Muscle layer of colon (tissue), 2 donors: ENCODE measurements around the gene C9orf43.
"Not testable (repeated sequence)": the region's sequence is repeated elsewhere in the genome, so short reads cannot be mapped to it uniquely, and the experiment has no call there.

Source experiments
- H3K27ac ChIP-seq: one replicate; pipeline ENCODE4 v1.7.0; 2013; ENCODE audit warnings: low read depth, mild to moderate bottlenecking, low read length, moderate library complexity
- H3K27me3 ChIP-seq, 2 donors: one replicate each; pipeline ENCODE4 v1.7.0; 2013; ENCODE audit warnings: low read length in 2 of 2, mild to moderate bottlenecking in 2 of 2; ENCODE audit not compliant: insufficient read depth in 2 of 2, control insufficient read depth in 1 of 2
- H3K36me3 ChIP-seq: one replicate; pipeline ENCODE4 v1.7.0; 2013; ENCODE audit warnings: mild to moderate bottlenecking, low read length; ENCODE audit not compliant: insufficient read depth
- H3K4me1 ChIP-seq: one replicate; pipeline ENCODE4 v1.7.0; 2013; ENCODE audit warnings: mild to moderate bottlenecking, low read length; ENCODE audit not compliant: insufficient read depth
- H3K4me3 ChIP-seq, 2 donors: one replicate each; pipeline ENCODE4 v1.7.0; 2013; ENCODE audit warnings: low read length in 2 of 2, low read depth in 1 of 2, mild to moderate bottlenecking in 1 of 2, moderate library complexity in 1 of 2
- H3K9ac ChIP-seq: one replicate; pipeline ENCODE4 v1.7.0; 2013; ENCODE audit warnings: low read length
- H3K9me3 ChIP-seq: one replicate; pipeline ENCODE4 v1.7.0; 2013; ENCODE audit warnings: mild to moderate bottlenecking, low read length
- donor health status: abdominal sarcoma.
- donor health status: Adenocarcinoma of cecum.

C9orf43 gene

GRCh38 chr9:113401027-113401792 lies 9.3 kb upstream of the C9orf43 start, which contains the start of gene ALAD:
TSS of gene ALAD (minus strand) at chr9:113401284. CDS start at chr9:113393559, 7,725 bp downstream.
- Histone ChIP-seq H3K9ac (peak within 1 kb of the TSS; percentile 81), H3K27ac (peak within 1 kb of the TSS; percentile 74), H3K4me1 (peaks cover 17% of the 10 kb centered on the region)

GRCh38 chr9:113403646-113404045 lies 6.9 kb upstream of the C9orf43 start:
- H3K9ac ChIP-seq = no peak overlapping the region
- H3K4me3 ChIP-seq = no peak overlapping the region
- peaks cover 17% of the 10 kb centered on the region for H3K4me1 ChIP-seq
- no peak overlapping the region for H3K27ac ChIP-seq
- H3K27me3 ChIP-seq = no peaks in the 10 kb centered on the region
- peaks cover 14% of the 10 kb centered on the region for H3K36me3 ChIP-seq
- no peaks in the 10 kb centered on the region for H3K9me3 ChIP-seq

More at GRCh38 chr9:113401027-113401792, 9.3 kb upstream of the C9orf43 start, which contains the start of gene ALAD:
- Histone ChIP-seq H3K4me3 (peak within 1 kb of the TSS; percentile 78 to 87), H3K27me3 (no peaks in the 10 kb centered on the region), H3K9me3 (no peaks in the 10 kb centered on the region), H3K36me3 (no peaks in the 10 kb centered on the region)

- Histone ChIP-seq H3K4me1 (peaks cover 10% of the 10 kb centered on the region), H3K36me3 (peaks cover 19% of the 10 kb centered on the region)
- not testable (repeated sequence) for H3K9me3 ChIP-seq, H3K9ac ChIP-seq, H3K27ac ChIP-seq, H3K4me3 ChIP-seq, H3K27me3 ChIP-seq
These were observed 4.2 kb upstream of the C9orf43 start for GRCh38 chr9:113406353-113406752.

- not testable (repeated sequence) for H3K4me3 ChIP-seq, H3K27ac ChIP-seq, H3K9me3 ChIP-seq, H3K4me1 ChIP-seq, H3K27me3 ChIP-seq, H3K9ac ChIP-seq
- peaks cover 19% of the 10 kb centered on the region for H3K36me3 ChIP-seq
These were observed 3.6 kb upstream of the C9orf43 start for GRCh38 chr9:113406873-113407511.

GRCh38 chr9:113409481-113409880 lies 1.1 kb upstream of the C9orf43 start:
- Histone ChIP-seq H3K27ac (peak overlapping the region; percentile 99), H3K4me1 (peaks cover 5% of the 10 kb centered on the region), H3K9me3 (no peaks in the 10 kb centered on the region), H3K36me3 (peaks cover 19% of the 10 kb centered on the region), H3K9ac (peak overlapping the region; percentile 100), H3K27me3 (no peaks in the 10 kb centered on the region), H3K4me3 (peak overlapping the region; percentile 72 to 95)

GRCh38 chr9:113409883-113410206 lies 702 bp upstream of the C9orf43 start:
- Histone ChIP-seq H3K9ac (peak overlapping the region; percentile 100), H3K9me3 (no peaks in the 10 kb centered on the region), H3K27me3 (no peaks in the 10 kb centered on the region), H3K36me3 (peaks cover 19% of the 10 kb centered on the region), H3K27ac (peak overlapping the region; percentile 99), H3K4me3 (peak overlapping the region; percentile 72 to 95), H3K4me1 (peaks cover 5% of the 10 kb centered on the region)

GRCh38 chr9:113416149-113416721 lies 5.7 kb downstream of the C9orf43 start:
- Histone ChIP-seq H3K4me1 (no peaks in the 10 kb centered on the region), H3K4me3 (no peak overlapping the region), H3K9ac (no peak overlapping the region), H3K9me3 (no peaks in the 10 kb centered on the region), H3K27ac (no peak overlapping the region), H3K36me3 (no peaks in the 10 kb centered on the region), H3K27me3 (no peaks in the 10 kb centered on the region)

- no peaks in the 10 kb centered on the region for H3K36me3 ChIP-seq
- H3K9me3 ChIP-seq = no peaks in the 10 kb centered on the region
- H3K4me1 ChIP-seq = no peaks in the 10 kb centered on the region
- no peak overlapping the region for H3K27ac ChIP-seq
- H3K27me3 ChIP-seq = no peaks in the 10 kb centered on the region
- no peak overlapping the region for H3K4me3 ChIP-seq
- H3K9ac ChIP-seq = no peak overlapping the region
These were observed 6.8 kb downstream of the C9orf43 start for GRCh38 chr9:113417370-113417769.

- no peaks in the 10 kb centered on the region for H3K27me3 ChIP-seq
- no peaks in the 10 kb centered on the region for H3K9me3 ChIP-seq
- no peak overlapping the region for H3K9ac ChIP-seq
- no peaks in the 10 kb centered on the region for H3K36me3 ChIP-seq
- no peaks in the 10 kb centered on the region for H3K4me1 ChIP-seq
- H3K27ac ChIP-seq = no peak overlapping the region
- no peak overlapping the region for H3K4me3 ChIP-seq
These were observed 11.2 kb downstream of the C9orf43 start for GRCh38 chr9:113421726-113422125.

GRCh38 chr9:113425072-113425471 lies 14.5 kb downstream of the C9orf43 start:
- no peak overlapping the region for H3K9ac ChIP-seq
- no peak overlapping the region for H3K4me3 ChIP-seq
- H3K9me3 ChIP-seq = no peaks in the 10 kb centered on the region
- H3K4me1 ChIP-seq = no peaks in the 10 kb centered on the region
- H3K36me3 ChIP-seq = no peaks in the 10 kb centered on the region
- H3K27ac ChIP-seq = no peak overlapping the region
- no peaks in the 10 kb centered on the region for H3K27me3 ChIP-seq

GRCh38 chr9:113426701-113427100 lies 16.2 kb downstream of the C9orf43 start:
- H3K36me3 ChIP-seq = no peaks in the 10 kb centered on the region
- no peaks in the 10 kb centered on the region for H3K27me3 ChIP-seq
- no peak overlapping the region for H3K4me3 ChIP-seq
- H3K9me3 ChIP-seq = no peaks in the 10 kb centered on the region
- H3K4me1 ChIP-seq = no peaks in the 10 kb centered on the region
- no peak overlapping the region for H3K9ac ChIP-seq
- no peak overlapping the region for H3K27ac ChIP-seq
